HG02973 (cell line): ENCODE measurements around the gene MCAM.
A peak's percentile ranks its signal among the peaks of the same experiment; 100 is the strongest.

Experiments
- ATAC-seq: cut with Tn5 transposase; IDR thresholded peaks from one replicate; pipeline ENCODE4 v1.9.1; 2021; ENCODE audit warnings: moderate library complexity; ENCODE audit not compliant: unreplicated experiment

Gene MCAM

DNA sequence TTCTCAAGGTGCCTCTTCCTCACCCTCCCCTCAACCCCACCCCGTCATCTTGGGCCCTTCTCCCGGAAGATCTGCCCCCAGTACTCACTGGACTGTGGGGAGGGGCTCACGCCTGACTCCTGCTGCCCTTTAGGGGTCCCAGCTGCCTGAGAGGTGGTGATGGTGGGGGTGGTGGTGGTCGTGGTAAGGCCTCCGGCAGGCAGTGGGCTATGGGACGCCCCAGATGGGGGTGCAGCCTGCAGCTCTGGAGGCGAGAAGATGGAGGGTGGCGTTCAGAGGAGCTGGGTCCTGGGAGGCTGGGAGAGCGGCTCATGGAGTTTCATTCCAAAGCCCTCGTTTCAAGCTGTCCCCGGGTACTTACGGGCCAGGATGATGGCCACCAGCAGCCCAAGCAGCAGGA is 28.8 kb upstream of the MCAM start:
- ATAC-seq = no peak

DNA sequence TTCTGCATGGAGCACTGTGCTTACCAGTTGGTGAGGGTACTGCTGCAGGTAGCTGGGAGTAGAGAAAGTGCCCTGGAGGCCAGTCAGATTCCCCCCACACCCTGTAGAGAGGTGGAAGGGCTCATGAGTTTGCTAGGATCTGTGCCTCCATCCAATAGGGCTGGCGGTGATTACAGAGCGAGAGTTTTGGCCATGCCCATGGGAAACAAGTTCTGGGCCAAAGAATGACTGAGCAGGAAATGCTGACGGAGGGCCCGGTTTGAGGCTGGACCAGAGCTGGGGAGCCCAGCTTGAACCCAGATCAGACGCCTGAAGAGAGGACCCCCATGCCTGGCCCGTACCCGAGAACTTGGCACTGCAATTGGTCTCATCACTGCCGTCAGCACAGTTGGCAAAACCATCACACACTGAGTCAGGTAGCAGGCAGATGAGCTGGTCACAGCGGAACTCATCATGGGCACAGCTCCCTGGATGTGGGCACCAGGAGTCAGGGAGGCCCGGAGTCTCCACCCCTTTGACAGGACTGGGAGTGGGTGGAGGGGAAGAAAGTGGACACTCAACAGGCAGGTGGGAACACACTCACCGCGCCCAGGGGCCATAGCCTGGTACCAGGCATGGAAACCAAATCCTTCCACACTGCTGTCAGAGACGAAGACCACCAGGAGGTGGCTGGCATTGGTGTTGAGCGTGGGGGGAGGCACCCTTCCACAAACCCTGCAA is 27.5 kb upstream of the MCAM start:
- ATAC-seq = no peak

DNA sequence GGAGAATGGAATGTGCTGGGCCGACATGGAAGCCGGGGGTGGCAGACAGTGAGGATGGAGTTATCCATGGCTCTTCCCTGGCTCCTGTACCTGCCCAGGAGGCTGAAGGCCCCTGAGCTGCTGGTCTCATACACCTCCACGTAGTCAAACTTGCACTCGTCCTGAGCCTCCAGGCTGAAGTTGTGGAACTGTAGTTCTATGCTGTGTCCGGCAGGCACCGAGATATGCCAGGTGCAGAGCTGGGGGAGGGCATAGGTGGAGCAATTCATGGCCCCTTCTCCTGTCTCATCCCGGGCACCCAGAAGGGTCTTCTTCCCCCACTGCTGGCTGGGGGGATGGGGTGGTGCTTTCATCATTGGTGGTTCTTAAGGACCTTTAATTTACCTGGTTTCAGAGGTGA is 26.8 kb upstream of the MCAM start:
- ATAC-seq = no peak

DNA sequence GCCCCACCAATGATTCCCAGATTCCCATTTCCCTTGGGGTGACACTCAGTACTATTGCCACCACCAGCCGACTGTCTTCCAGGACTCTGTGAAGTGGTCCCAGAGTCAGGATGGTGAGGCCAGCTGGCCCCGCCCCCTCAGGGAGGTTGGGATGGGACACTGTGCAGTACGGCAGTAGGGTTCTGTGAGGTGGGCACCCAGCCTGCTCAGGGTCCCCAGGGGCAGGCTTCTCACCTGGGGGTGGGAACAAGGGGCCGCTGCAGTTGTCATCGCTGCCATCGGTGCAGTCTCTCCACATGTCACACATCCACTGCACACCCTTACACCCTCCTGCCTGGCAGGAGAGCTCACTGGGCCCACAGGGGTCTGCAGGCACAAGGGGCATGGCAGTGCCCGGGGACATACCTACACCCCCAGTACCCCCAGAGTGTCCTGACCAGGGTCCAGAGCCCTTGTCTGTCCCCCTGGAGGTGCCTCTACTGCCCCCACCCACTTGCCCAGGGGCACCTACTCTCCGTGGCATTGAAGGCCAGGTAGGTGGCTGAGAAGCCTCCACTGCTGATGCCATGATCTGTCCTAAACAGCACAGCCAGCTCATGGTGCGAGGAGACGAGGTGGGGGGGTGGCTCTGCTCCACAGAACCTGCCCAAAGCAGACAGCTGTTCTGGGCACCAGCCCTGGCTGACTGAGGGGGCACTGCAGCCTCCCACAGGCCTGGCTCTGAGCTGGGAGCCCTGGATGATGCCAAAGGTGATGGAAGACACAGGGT is 25.6 kb upstream of the MCAM start:
- no peak for ATAC-seq

DNA sequence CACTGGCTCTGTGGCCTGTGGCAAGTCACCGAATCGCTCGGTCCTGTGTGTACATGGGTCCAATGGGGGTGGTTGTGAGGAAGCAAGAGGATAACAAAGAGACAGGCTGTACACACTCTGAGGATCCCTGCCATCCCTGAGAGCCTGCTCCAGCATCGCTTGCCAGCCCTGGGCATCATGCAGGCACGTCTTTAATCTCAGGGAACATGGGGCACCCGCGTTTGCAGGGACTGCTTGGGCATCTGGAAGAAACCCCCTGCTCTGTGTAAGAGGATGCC is 25.0 kb upstream of the MCAM start:
- ATAC-seq = no peak

DNA sequence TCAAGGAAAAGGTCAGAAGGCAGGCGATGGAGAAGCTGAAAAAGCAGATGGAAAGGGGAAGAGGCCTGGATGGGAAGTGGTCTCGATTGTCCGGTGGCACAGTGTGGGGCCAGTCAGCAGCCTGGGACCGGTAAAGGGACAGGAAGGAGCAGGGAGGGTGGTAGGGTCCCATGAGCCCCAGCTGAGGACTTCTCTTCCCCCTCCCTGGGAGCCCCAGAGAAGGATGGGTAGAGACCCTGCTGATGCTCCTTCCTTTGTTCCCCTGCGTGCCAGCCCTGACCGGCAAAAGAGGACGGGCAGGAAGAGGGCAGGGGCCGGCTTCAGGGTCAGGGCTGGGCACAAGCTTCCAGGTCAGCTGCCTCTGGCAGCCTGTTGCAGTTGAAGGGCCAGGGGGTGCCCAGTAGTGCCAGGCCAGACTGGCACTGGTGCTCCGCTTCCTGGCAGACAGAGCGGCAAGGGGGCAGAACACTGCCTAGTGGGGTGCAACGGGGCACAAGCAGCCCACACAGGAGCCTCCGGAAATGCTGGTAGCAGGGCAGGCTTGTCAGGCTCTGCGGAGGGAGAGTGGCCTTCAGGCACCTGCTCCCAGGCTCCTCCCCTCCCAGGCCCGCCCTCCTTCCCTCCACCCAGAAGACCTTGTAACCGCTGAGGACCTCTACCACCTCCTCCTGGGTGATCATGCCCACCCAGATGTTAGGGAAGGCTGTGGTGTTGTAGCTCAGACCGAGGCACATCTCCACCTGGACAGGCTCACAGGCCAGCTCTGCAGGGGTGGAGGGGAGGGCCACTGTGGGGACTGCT is 24.5 kb upstream of the MCAM start:
- ATAC-seq = no peak

DNA sequence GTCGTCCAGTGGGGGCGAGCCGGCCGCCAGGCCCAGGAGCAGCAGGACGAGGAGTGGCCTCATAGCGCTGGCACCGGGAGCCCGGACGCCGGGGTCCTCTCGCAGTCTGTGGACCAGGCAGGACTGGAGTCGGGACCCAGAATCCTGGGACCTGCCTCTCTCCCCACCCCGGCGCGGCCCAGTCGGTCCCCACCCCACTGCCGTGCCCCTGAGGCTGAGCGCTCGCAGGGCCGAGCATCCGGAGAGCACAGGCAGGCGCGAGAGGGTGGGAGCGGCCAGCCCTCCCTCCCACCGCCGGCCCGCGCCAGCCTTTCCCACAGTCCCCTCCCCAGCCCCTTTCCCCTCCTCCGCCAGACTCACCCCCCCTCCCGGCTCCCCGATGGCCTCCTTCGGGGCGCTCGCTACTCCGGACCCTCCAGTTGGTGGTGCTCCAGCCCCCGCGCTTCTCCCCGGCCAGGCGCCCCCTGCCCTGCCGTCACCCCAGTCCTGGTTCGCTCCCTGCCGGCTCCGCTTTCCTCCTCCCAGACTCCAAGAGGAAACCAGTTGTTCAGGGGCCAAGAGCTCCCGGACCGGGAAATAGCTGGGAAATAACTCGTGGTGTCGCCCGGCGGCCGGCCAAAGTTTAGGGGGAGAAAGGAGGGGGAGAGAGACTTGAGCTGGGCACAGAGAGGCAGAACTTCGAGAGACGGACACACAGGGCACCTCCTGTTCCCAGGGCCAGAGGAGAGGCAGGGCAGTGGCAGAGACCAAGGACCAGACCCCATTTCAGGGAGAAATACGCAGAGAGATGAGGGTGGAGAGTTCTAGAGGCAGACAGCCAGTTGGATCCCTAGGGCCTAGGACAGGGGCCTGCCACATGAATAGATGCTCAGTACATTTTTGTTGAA is 23.6 kb upstream of the MCAM start, which contains the start of gene C1QTNF5:
Gene C1QTNF5, minus strand, starts transcription at position 549 of the 887 bp plus-strand sequence. Its CDS starts 486 bp downstream, at position 63.
- no peak for ATAC-seq

DNA sequence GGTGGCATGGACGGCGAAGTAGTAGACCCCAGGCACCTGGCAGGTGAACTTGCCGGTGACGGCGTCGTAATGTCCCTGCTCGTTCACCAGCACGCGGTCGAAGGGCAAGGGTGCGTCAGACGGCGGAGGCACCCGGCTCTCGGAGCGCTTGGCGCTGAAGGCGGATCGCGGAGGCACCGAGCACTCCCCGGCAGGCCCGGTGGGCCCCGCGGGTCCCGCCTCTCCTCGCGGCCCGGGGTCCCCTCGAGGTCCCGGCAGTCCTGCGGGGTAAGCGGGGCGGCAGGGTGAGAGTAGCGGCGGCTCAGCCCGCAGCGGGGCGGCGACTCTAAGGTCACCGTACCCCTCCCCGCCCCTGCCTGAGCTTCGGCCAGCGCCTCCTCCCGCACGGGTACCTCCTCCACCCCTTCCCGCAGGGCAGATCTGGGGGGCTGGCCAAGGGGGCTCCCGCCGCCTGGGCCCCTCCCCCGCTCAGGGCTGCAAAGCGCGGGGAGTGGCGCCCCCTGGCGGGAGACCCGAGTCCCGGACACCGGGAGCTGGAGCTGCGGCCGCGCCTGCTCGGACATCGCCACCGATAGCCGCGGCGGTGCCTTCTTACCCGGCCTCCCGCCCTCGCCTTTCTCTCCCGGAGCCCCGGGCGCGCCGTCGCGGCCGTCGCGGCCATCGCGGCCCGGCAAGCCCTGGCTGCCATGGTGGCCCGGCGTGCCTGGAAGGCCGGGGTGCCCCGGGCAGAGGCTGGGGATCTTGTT is 22.8 kb upstream of the MCAM start:
- no peak for ATAC-seq

DNA sequence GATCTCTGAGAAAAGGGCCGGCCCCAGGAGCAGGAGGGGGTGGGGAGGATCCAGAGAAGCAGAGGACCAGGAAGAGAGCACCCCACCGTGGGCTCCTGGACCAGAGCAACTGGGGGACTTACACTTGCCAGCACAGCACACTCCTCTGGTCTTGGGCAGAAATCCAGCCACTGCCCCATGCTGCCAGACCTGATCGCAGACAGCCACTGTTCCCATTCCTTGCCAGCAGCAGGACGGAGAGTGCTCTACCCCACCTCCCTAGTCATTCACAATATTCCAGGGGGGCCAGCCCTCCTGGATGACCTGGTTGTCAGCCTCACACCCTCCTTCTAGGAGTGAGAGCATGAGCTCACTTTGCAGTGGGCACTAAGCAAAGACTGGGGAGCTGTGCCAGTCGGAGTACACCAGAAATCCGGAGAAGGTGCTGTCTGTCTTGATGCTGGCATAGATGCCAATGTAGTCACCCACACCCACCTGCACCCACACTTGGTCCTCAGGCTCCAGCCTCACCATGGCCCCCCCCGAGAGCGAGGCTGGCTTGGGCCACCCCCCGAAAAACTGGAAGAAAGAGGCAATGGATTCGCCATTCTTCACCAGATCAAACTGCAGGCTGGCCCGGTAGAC is 22.1 kb upstream of the MCAM start:
- no peak for ATAC-seq

DNA sequence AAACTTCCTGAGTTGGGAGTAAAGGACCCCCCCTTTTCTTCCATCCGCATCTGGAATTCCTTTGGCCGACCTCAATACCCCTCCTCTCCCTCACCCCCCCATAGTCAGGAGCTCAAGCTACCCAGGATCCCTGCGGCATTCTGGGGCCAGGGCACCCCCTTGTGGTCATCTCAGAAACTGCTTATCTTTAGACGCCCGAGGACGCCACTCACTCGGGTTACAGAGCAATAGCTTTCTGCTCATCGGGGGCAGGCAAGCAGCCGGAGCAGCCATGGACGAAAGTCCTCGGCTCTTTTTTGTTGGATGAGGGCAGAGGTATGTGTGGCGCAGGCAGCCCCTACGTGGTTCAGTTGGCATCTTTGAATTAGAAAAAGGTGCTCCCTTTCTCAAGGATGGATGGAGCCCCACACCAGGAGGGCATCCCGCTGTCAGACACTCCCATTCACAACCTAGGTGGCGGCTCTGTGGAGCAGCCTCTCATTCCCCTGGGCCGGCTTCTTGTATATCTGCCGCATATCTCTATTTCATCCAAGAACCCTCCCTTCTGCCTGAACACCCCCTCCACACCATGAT is 21.5 kb upstream of the MCAM start:
- ATAC-seq = no peak

DNA sequence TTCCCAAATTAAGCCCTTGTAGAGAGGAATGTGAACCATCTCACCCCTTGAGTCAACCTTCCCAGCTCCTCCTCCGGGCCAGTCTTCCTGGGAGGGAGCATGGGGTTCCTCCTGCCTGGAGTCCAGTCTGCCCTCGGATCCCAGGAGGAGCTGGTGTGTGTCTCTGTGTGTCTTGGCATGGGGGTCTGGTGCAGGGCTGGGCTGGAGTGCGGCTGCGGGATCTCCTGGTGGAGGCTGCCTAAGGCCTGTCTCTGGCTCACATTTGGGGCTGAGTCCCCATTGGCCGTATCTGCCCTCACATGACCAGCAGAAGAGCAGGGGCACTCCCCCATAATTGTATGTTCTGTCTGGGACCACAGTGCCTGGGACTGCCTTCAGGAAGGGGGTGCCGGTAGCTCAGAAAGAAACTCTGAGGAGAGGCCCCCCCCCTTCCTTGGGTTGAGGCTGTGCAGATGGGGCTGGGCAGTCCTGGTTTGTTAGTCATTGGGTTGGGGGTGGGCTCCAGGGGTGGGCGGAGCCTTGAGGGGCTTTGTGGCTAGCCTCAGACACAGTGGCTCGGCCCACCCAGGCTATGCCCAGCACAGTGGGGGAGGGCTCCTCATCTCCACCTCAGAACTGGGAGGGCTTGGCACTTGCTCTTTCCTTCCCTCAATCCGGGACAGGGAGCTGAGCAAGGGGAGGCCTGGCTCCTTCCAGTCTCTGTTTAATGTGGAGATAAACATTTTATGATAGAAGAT is 20.8 kb upstream of the MCAM start:
- no peak for ATAC-seq

DNA sequence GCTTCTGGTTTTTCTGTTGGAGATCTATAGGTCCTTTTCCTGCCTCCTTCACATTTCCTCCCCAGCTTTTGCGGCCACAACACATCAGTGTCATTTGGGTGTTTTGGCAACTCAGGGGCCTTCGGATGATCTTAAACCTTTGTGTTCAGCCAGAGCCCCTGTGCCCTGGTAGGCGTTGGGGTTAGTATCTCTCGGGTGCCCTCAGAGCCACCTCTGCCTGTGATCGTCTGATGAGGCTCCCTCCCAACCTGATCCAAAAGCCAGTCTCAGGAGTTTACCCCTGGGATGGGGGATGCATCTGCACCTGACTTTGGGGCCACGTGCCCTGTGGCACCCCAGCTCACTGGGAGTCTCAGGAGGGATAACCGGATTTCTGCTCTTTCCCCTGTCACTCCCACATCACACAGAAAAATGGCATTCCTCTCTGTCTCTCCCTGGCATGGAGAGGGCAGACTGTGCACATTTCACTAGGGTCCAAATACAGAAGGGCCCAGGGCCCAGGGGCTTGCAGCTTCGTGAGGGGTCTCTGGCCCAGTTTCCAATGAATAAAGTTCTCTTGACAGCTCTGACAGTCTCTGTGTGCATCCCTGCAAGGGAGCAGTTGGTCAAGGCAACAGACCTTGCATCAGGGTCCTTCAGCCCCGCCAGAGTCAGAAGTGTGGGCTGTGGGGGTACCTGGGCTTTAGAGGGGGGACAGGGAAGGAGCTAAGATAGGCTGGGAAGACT is 20.0 kb upstream of the MCAM start:
- no peak for ATAC-seq

DNA sequence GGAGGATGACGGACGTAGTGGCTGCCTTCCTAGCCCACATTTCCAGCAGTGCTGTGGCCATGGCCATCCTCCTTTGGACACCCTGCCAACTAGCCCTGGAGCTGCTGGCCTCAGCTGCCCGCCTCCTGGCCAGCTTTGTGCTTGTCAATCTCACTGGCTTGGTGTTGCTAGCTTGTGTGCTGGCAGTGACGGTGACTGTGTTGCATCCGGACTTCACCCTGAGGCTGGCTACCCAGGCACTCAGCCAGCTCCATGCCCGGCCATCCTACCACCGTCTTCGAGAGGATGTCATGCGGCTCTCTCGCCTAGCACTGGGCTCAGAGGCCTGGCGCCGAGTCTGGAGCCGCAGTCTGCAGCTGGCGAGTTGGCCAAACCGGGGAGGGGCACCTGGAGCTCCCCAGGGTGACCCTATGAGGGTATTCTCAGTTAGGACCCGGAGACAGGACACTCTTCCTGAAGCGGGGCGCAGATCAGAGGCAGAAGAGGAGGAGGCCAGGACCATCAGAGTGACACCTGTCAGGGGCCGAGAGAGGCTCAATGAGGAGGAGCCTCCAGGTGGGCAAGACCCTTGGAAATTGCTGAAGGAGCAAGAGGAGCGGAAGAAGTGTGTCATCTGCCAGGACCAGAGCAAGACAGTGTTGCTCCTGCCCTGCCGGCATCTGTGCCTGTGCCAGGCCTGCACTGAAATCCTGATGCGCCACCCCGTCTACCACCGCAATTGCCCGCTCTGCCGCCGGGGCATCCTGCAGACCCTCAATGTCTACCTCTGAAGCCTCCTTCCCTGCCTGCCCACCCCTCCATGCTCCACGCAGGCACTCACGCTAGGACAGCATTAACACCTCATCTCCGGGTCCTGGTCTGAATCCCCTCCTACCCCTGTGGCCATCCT is 19.0 kb upstream of the MCAM start:
- ATAC-seq = no peak

DNA sequence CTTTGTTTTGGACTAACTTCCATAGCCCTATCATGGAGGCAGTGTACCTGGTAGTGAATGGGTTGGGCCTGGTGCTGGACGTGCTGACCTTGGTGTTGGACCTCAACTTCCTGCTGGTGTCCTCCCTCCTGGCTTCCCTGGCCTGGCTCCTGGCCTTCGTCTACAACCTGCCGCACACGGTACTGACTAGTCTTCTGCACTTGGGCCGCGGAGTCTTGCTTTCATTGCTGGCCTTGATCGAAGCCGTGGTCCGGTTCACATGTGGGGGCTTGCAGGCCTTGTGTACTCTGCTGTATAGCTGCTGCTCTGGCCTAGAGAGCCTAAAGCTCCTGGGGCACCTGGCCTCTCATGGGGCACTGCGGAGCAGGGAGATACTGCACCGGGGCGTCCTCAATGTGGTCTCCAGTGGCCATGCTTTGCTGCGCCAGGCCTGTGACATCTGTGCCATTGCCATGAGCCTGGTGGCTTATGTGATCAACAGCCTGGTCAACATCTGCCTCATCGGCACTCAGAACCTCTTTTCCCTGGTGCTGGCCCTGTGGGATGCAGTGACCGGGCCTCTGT is 18.2 kb upstream of the MCAM start:
- no peak for ATAC-seq

DNA sequence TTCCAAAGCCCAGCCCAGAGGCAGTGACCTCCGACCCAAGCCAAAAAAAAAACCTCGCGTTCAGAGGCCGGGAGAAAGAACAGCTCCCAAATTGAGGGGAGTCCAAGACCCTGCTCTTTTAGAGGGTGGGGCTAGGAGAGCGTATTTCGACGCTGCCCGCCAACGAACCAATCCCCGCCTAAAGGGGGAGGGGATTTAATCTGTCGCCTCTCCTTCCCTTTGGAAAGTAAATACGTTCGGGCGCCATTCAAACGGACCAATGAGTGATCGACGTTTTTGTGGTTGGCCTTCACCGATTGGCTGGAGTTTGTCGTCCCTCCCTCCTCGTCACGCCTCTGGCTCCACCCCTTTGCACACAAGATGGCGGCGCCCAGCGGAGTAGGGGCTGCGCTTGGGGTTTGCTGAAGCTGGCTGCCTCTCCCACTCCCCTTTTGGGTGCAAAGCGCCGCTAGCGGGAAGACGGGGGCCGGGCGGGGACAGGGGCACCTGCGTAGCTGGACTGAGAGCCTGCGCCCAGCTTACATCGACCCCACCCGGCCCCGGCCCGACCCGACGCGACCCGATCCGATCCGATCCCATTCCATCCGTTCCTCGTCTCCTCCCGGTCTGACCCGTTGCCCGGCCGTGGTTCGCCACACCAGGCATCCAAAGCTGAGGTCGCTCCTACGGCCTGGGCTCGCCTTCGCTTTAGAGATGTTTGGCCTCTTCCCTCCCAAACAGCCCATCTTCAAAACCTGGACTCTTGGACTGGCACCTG is 17.4 kb upstream of the MCAM start, which contains the start of gene RNF26:
Gene RNF26, plus strand, starts transcription at position 354 of the 757 bp plus-strand sequence. CDS start 596 bp downstream, outside the sequence.
- ATAC-seq = peak; percentile 87
